ENCODE results near the gene FBH1.

DNA sequence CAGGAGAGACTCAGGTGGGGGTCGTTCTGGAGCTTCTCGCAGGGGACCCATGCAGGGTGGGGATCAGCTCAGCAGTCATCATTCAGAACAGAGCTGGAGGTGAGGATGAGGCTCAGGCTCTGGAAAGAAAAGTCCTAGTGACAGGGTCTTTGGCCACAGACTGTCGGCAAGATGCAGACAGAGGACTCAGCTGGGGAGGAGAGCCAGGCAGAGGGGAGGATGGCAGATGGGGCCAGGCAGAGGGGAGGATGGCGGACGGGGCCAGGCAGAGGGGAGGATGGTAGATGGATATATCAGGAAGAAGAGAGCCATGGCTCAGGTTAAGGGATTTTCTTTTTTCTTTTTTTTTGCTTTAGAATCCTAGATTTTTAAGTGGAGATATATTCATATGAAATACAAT, 95.0 kb downstream of the FBH1 start:
- TF ChIP-seq, protein P1, sequence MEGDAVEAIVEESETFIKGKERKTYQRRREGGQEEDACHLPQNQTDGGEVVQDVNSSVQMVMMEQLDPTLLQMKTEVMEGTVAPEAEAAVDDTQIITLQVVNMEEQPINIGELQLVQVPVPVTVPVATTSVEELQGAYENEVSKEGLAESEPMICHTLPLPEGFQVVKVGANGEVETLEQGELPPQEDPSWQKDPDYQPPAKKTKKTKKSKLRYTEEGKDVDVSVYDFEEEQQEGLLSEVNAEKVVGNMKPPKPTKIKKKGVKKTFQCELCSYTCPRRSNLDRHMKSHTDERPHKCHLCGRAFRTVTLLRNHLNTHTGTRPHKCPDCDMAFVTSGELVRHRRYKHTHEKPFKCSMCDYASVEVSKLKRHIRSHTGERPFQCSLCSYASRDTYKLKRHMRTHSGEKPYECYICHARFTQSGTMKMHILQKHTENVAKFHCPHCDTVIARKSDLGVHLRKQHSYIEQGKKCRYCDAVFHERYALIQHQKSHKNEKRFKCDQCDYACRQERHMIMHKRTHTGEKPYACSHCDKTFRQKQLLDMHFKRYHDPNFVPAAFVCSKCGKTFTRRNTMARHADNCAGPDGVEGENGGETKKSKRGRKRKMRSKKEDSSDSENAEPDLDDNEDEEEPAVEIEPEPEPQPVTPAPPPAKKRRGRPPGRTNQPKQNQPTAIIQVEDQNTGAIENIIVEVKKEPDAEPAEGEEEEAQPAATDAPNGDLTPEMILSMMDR (conservative IDR thresholded peaks at IDR 0.05; ENCODE audit: low read depth, low read length) = no peak
- no peak for TF ChIP-seq EZH2 (IDR thresholded peaks at IDR 0.05; ENCODE audit: borderline replicate concordance, low read depth, low read length, poor library complexity, severe bottlenecking)
